Embryonic facial prominence (tissue), 1 donor: ENCODE results near the gene GLP1R.
"Not testable (repeated sequence)": the region's sequence is repeated elsewhere in the genome, so short reads cannot be mapped to it uniquely, and the experiment has no call there.

ENCODE experiments used
- DNase-seq: peaks from one replicate; pipeline ENCODE4 v3.0.0-alpha.2; 2016; ENCODE audit errors: extremely low spot score

GLP1R gene

GRCh38 chr6:39128106-39128505 lies 79.5 kb downstream of the GLP1R start:
- no peak for DNase-seq

DNA sequence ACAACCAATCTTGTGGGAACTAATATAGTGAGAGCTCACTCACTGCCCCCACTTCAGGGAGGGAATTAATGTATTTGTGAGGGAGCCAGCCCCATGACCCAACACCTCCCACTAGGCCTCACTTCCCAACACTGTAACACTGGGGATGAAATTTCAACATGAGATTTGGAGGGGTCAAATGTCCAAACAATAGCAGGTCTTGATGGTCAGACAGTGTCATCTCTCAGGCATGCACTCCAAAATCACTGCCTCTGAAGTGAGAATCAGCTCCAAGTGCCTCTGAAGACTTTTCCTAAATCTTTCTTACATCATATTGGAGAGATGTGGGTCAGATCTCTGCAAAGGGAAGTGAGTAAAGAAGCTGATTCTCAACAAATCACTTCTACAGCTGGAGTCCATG lies 80.3 kb downstream of the GLP1R start:
- DNase-seq = no peak

DNA sequence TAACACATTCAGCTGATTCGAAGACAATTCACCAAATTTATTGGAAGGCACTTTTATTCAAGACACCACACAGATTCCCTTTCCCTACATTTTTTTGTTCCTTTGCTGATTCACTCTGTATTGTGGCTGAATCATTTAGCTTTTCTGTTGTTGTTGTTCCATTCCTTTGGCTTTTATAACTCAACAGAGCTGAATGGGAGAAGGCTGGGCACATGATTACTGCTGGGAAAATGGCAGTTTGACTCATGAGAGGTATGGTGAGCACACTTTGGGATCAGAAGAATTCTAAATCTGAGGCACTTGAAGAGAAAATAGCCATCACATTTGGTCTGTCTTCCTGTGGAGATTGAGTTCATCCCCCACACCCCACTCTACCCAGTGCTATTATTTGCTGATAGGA lies 82.1 kb downstream of the GLP1R start:
- DNase-seq = no peak

GRCh38 chr6:39134761-39135160 lies 86.2 kb downstream of the GLP1R start:
- not testable (repeated sequence) for DNase-seq

GRCh38 chr6:39136207-39136606 lies 87.6 kb downstream of the GLP1R start:
- not testable (repeated sequence) for DNase-seq

DNA sequence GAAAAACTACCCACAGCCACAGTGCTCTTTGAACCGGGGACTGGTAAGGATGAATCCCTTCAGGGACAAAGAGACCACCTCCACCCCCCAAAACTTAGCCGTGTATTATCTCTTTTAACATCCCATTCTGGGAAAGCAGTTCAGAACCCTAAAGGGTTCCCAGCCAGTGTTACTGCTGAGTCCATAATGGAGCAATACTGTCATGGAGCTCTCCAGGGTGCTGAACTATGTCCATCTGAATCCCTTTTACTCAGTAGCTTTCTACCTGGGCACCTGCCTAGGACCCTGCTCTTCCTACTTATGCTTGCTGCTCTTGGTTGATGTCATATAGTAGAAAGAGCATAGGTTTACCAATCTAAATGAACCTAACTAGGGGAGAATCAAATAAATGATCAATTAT lies 88.7 kb downstream of the GLP1R start:
- DNase-seq = peak; percentile 16
